HepG2 (cell line): Measurements from ENCODE around the gene ACOX3. TPM values are rescaled to one million over a fixed set of nuclear protein-coding genes. Genes with fewer than 3 reads are reported as not detected.

Source experiments
- BORCS8-MEF2B ChIP-seq: sonication (generic); formaldehyde crosslinking; IDR thresholded peaks from 2 replicates; pipeline ENCODE4 v1.8.0; 2022; ENCODE audit warnings: mild to moderate bottlenecking, missing genetic modification reagents
- CEBPB ChIP-seq: IDR thresholded peaks from 2 replicates; pipeline ENCODE4 v1.6.1; 2011; ENCODE audit warnings: low read depth, low read length, improper control_type of control experiment, borderline replicate concordance
- GATAD2A ChIP-seq: IDR thresholded peaks from 2 replicates; pipeline ENCODE4 v1.6.1; 2016
- HMG20B ChIP-seq: conservative IDR thresholded peaks from 2 replicates; pipeline ENCODE4 v1.6.1; 2016; ENCODE audit warnings: missing genetic modification reagents, missing compliant biosample characterization
- JDP2 ChIP-seq: sonication (generic); formaldehyde crosslinking; IDR thresholded peaks from 2 replicates; pipeline ENCODE4 v1.8.1; 2022; ENCODE audit warnings: missing genetic modification reagents, borderline replicate concordance
- PHF8 ChIP-seq: sonication (generic); formaldehyde crosslinking; IDR thresholded peaks from 2 replicates; pipeline ENCODE4 v1.5.0; 2020; ENCODE audit warnings: missing genetic modification reagents
- PPARG ChIP-seq: conservative IDR thresholded peaks from 2 replicates; pipeline ENCODE4 v1.6.1; 2016; ENCODE audit warnings: missing biosample characterization, missing genetic modification reagents
- RFXANK ChIP-seq: IDR thresholded peaks from 2 replicates; pipeline ENCODE4 v1.6.1; 2016
- SPEN ChIP-seq: sonication (generic); formaldehyde crosslinking; IDR thresholded peaks from 2 replicates; pipeline ENCODE4 v1.5.1; 2020; ENCODE audit warnings: low read depth, mild to moderate bottlenecking, missing genetic modification reagents
- SRSF1 ChIP-seq: fragments of 200-400 bp; formaldehyde crosslinking; optimal IDR thresholded peaks from 2 replicates; pipeline ENCODE3; 2017; ENCODE audit warnings: mild to moderate bottlenecking, low read depth, low read length, moderate library complexity
- ZBTB38 ChIP-seq: sonication (generic); formaldehyde crosslinking; IDR thresholded peaks from 2 replicates; pipeline ENCODE4 v1.5.1; 2020; ENCODE audit warnings: mild to moderate bottlenecking, missing genetic modification reagents
- ZFP1 ChIP-seq: IDR thresholded peaks from 2 replicates; pipeline ENCODE4 v1.6.1; 2016
- ZKSCAN5 ChIP-seq: sonication (generic); formaldehyde crosslinking; IDR thresholded peaks from 2 replicates; pipeline ENCODE4 v1.5.1; 2020; ENCODE audit warnings: mild to moderate bottlenecking, missing genetic modification reagents
- ZNF124 ChIP-seq: sonication (generic); formaldehyde crosslinking; IDR thresholded peaks from 2 replicates; pipeline ENCODE4 v1.4.0; 2020; ENCODE audit warnings: missing genetic modification reagents
- ZNF33B ChIP-seq: sonication (generic); formaldehyde crosslinking; IDR thresholded peaks from 2 replicates; pipeline ENCODE4 v1.5.1; 2020; ENCODE audit warnings: mild to moderate bottlenecking, missing genetic modification reagents
- ZNF766 ChIP-seq: sonication (generic); formaldehyde crosslinking; IDR thresholded peaks from 2 replicates; pipeline ENCODE4 v1.5.0; 2020; ENCODE audit warnings: missing genetic modification reagents, borderline replicate concordance
- polyA plus RNA-seq, 8 experiments: library from polyadenylated mRNA; depleted of rRNA in 3 of 8; stranded (reverse) in 7 of 8; unstranded in 1 of 8; fragments of >200 nt; fragmentation: Illumina TruSeq in 4 of 8; extraction: Trizol in 4 of 8; gene quantifications; 2 replicates each; pipeline versions ENCODE4 v1.2.1 to v1.2.3, GENCODE V29; 2011 to 2016; ENCODE audit warnings: low read depth in 4 of 8, missing spikeins in 1 of 8, mixed read lengths in 1 of 8; ENCODE audit not compliant: insufficient read depth in 1 of 8
- total RNA-seq, 5 experiments: library from RNA; depleted of rRNA; stranded (reverse); fragments of >200 nt; fragmentation: Illumina TruSeq; extraction: Trizol; gene quantifications; 2 replicates each; pipeline ENCODE4 v1.2.3, GENCODE V29; 2016; ENCODE audit warnings: low read depth in 1 of 5
- TF ChIP-seq, protein P1 (sequence below), 2 experiments: sonication (generic) in 1 of 2; formaldehyde crosslinking in 1 of 2; IDR thresholded peaks; 2 replicates each; pipeline versions ENCODE4 v1.6.1 to v1.9.0; 2014 to 2022; ENCODE audit warnings: antibody characterized with exemption in 1 of 2, borderline replicate concordance in 1 of 2, inconsistent platforms in 1 of 2, low read depth in 1 of 2, missing genetic modification reagents in 1 of 2
- TF ChIP-seq, protein P2 (sequence below): sonication (generic); formaldehyde crosslinking; IDR thresholded peaks from 2 replicates; pipeline ENCODE4 v1.5.1; 2020; ENCODE audit warnings: missing genetic modification reagents, mild to moderate bottlenecking, borderline replicate concordance
- TF ChIP-seq, protein P3 (sequence below): sonication (generic); formaldehyde crosslinking; IDR thresholded peaks from 2 replicates; pipeline ENCODE4 v1.5.1; 2020; ENCODE audit warnings: mild to moderate bottlenecking, missing genetic modification reagents, borderline replicate concordance
- TF ChIP-seq, protein P4 (sequence below): sonication (generic); formaldehyde crosslinking; conservative IDR thresholded peaks from 2 replicates; pipeline ENCODE4 v1.8.1; 2023; ENCODE audit warnings: missing genetic modification reagents

ACOX3 gene
- total and polyA plus RNA-seq, 2 of the 13 experiments (the other 11 are each of a cell fraction or from before 2014, with no cell fraction given) = 4.2 to 17.8 TPM

DNA sequence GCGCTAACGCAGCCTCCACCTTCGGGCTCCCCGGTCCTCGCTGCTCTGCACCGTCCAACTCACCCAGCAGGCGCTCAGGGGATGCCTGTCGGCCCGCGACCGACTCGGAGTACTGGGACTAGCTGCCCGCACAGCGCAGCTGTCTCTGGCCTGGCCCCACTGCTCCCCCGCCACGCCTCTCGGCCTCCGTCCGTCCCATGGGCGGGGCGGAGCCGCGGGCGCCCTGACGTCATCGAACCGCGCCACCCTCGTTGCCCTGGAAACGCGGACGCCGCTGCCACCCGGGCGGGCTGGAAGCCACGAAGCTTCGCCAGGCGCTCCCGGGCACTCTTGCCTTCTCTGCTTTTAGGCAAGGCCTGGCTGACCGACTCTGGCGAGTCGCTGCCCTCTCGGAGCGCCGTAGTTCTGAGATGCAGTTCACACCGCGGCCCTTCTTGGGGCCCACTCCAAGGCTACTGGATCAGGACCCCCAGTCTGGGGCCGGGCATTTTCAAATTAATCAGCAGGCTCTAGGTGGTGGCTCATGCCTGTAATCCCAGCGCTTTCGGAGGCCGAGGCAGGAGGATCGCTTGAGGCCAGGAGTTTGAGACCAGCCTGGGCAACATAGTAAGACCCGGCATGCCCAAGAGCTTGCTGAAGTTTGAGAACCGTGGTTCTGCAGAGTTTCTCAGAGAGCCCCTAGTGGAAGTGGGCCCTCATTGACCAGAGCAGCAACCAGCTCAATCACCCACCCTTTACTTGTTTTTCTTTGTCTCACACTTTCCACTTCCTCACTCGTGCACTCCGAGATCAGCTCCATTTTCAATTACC, 12.0 kb downstream of the ACOX3 start (continued):
- TF ChIP-seq, protein P1, sequence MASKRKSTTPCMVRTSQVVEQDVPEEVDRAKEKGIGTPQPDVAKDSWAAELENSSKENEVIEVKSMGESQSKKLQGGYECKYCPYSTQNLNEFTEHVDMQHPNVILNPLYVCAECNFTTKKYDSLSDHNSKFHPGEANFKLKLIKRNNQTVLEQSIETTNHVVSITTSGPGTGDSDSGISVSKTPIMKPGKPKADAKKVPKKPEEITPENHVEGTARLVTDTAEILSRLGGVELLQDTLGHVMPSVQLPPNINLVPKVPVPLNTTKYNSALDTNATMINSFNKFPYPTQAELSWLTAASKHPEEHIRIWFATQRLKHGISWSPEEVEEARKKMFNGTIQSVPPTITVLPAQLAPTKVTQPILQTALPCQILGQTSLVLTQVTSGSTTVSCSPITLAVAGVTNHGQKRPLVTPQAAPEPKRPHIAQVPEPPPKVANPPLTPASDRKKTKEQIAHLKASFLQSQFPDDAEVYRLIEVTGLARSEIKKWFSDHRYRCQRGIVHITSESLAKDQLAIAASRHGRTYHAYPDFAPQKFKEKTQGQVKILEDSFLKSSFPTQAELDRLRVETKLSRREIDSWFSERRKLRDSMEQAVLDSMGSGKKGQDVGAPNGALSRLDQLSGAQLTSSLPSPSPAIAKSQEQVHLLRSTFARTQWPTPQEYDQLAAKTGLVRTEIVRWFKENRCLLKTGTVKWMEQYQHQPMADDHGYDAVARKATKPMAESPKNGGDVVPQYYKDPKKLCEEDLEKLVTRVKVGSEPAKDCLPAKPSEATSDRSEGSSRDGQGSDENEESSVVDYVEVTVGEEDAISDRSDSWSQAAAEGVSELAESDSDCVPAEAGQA (IDR thresholded peaks at IDR 0.05; ENCODE audit: low read depth) = peak; percentile 80
- TF ChIP-seq, protein P1 (CRISPR knock-in tag; IDR thresholded peaks at IDR 0.05; ENCODE audit: borderline replicate concordance) = no peak
- TF ChIP-seq JDP2 (CRISPR knock-in tag) (no peak), BORCS8-MEF2B (CRISPR knock-in tag) (peak; percentile 79), ZBTB38 (CRISPR knock-in tag) (peak; percentile 64; the same call in 1 of the 2 replicates), HMG20B (CRISPR knock-in tag) (no peak), SRSF1 (no peak), ZNF33B (CRISPR knock-in tag) (no peak; the same call in 1 of the 2 replicates), CEBPB (no peak), GATAD2A (CRISPR knock-in tag) (0 out of 2 replicates have a peak, but pooled peaks have one; percentile 9), ZNF766 (0 out of 2 replicates have a peak, but pooled peaks have one; percentile 51), ZKSCAN5 (CRISPR knock-in tag) (no peak), ZFP1 (CRISPR knock-in tag) (no peak), PHF8 (CRISPR knock-in tag) (peak; percentile 90), ZNF124 (CRISPR knock-in tag) (no peak; the same call in 1 of the 2 replicates), RFXANK (CRISPR knock-in tag) (no peak), SPEN (CRISPR knock-in tag) (peak; percentile 96), PPARG (CRISPR knock-in tag) (0 out of 2 replicates have a peak, but pooled peaks have one; percentile 24)
- TF ChIP-seq, protein P2, sequence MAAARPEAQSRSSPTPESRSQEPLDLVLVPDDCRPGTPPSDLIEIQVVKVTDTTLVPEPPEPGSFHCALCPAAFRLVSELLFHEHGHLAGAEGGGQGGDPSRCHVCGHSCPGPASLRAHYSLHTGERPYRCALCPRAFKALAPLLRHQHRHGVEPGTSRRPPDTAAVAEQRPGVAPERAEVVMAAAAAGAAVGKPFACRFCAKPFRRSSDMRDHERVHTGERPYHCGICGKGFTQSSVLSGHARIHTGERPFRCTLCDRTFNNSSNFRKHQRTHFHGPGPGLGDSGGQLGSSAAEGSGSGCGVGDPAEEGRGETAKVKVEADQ (CRISPR knock-in tag) = no peak
- TF ChIP-seq, protein P3, sequence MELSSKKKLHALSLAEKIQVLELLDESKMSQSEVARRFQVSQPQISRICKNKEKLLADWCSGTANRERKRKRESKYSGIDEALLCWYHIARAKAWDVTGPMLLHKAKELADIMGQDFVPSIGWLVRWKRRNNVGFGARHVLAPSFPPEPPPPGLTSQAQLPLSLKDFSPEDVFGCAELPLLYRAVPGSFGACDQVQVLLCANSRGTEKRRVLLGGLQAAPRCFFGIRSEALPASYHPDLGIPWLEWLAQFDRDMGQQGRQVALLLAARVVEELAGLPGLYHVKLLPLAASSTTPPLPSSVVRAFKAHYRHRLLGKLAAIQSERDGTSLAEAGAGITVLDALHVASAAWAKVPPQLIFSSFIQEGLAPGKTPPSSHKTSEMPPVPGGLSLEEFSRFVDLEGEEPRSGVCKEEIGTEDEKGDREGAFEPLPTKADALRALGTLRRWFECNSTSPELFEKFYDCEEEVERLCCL (CRISPR knock-in tag) = no peak
- TF ChIP-seq, protein P4, sequence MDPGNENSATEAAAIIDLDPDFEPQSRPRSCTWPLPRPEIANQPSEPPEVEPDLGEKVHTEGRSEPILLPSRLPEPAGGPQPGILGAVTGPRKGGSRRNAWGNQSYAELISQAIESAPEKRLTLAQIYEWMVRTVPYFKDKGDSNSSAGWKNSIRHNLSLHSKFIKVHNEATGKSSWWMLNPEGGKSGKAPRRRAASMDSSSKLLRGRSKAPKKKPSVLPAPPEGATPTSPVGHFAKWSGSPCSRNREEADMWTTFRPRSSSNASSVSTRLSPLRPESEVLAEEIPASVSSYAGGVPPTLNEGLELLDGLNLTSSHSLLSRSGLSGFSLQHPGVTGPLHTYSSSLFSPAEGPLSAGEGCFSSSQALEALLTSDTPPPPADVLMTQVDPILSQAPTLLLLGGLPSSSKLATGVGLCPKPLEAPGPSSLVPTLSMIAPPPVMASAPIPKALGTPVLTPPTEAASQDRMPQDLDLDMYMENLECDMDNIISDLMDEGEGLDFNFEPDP = no peak
